DND-41 (cell line): Measurements from ENCODE around the gene HLA-E.
A peak's percentile ranks its signal among the peaks of the same experiment; 100 is the strongest.
"Not testable (repeated sequence)": the region's sequence is repeated elsewhere in the genome, so short reads cannot be mapped to it uniquely, and the experiment has no call there.

Experiments
- ATAC-seq: fragments of 200-7000 bp; cut with Tn5 transposase; 3 replicates; pipeline ENCODE4 v1.9.1; 2021; ENCODE audit warnings: low read depth; ENCODE audit not compliant: insufficient read depth
- DNase-seq: peaks from one replicate; pipeline ENCODE4 v3.0.0-alpha.2; 2020
- H2AFZ ChIP-seq: 2 replicates; pipeline ENCODE4 v1.6.0; 2012; ENCODE audit warnings: low read depth, low read length
- H3K27ac ChIP-seq: 2 replicates; pipeline ENCODE4 v1.5.1; 2012; ENCODE audit warnings: low read length, inconsistent platforms
- H3K27me3 ChIP-seq: fragments of 200-600 bp; sonication (generic); 2 replicates; pipeline ENCODE4 v1.6.0; 2012; ENCODE audit warnings: low read length, mild to moderate bottlenecking, inconsistent platforms; ENCODE audit not compliant: insufficient read depth, poor library complexity
- H3K36me3 ChIP-seq: 2 replicates; pipeline ENCODE4 v1.5.1; 2012; ENCODE audit warnings: low read length, inconsistent platforms; ENCODE audit not compliant: insufficient read depth
- H3K4me1 ChIP-seq: 2 replicates; pipeline ENCODE4 v1.5.1; 2012; ENCODE audit warnings: mild to moderate bottlenecking, low read length; ENCODE audit not compliant: insufficient read depth
- H3K4me2 ChIP-seq: 2 replicates; pipeline ENCODE4 v1.6.0; 2012; ENCODE audit warnings: mild to moderate bottlenecking, moderate library complexity, low read length, inconsistent platforms; ENCODE audit not compliant: insufficient read depth
- H3K4me3 ChIP-seq, 2 experiments: fragments of 200-600 bp in 1 of 2; shearing (Covaris generic) in 1 of 2; 2 replicates each; pipeline ENCODE4 v1.5.1; 2012 to 2016; ENCODE audit warnings: inconsistent platforms in 2 of 2, low read length in 2 of 2, mild to moderate bottlenecking in 2 of 2, low read depth in 1 of 2, moderate library complexity in 1 of 2
- H3K79me2 ChIP-seq: 2 replicates; pipeline ENCODE4 v1.6.0; 2012; ENCODE audit warnings: low read length, inconsistent platforms; ENCODE audit not compliant: insufficient read depth
- H3K9ac ChIP-seq: 2 replicates; pipeline ENCODE4 v1.6.0; 2012; ENCODE audit warnings: low read depth, mild to moderate bottlenecking, inconsistent platforms, low read length, moderate library complexity
- H3K9me3 ChIP-seq: 2 replicates; pipeline ENCODE4 v1.5.1; 2012; ENCODE audit warnings: low read length, moderate library complexity, mild to moderate bottlenecking, inconsistent platforms; ENCODE audit not compliant: insufficient read depth, severe bottlenecking
- H4K20me1 ChIP-seq: 2 replicates; pipeline ENCODE4 v1.6.0; 2012; ENCODE audit warnings: low read length; ENCODE audit not compliant: insufficient read depth
- EZH2 ChIP-seq: IDR thresholded peaks from 3 replicates; pipeline ENCODE4 v1.6.1; 2012; ENCODE audit warnings: borderline replicate concordance, low read depth, mild to moderate bottlenecking, moderate library complexity, low read length, inconsistent platforms; ENCODE audit not compliant: severe bottlenecking
- TF ChIP-seq, protein P1 (sequence below): IDR thresholded peaks from 2 replicates; pipeline ENCODE4 v1.5.1; 2012; ENCODE audit warnings: borderline replicate concordance, low read length, moderate library complexity, mild to moderate bottlenecking; ENCODE audit not compliant: poor library complexity, severe bottlenecking; ENCODE audit errors: extremely low read depth

HLA-E gene

DNA sequence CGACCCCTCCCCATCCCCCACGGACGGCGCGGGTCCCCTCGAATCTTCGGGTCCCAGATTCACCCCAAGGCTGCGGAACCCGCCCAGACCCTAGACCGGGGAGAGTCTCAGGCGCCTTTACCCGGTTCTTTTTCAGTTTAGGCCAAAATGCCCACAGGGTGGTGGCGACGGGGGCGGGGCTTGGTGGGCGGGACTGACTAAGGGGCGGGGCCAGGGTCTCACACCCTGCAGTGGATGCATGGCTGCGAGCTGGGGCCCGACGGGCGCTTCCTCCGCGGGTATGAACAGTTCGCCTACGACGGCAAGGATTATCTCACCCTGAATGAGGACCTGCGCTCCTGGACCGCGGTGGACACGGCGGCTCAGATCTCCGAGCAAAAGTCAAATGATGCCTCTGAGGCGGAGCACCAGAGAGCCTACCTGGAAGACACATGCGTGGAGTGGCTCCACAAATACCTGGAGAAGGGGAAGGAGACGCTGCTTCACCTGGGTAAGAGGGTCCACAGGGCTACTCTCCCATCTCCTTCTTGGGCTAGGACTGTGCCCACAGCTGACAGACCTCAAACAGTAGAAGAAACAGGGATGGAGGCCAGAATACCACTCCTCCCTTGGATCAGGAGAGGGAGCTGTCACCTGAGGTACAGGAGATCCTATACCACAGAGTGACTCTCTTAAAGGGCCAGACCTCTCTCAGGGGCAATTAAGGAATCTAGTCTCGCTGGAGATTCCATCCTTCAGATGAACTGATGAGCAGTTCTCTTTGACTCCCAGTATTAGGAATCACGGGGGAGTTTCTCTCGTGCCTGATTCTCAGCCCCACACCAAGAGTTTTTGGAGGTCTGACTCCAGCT lies 942 bp downstream of the HLA-E start:
- Histone ChIP-seq H3K9me3 (no peaks in the 10 kb centered on the region), H3K36me3 (peaks cover 36% of the 10 kb centered on the region), H3K27me3 (no peaks in the 10 kb centered on the region), H3K9ac (peak overlapping the region; percentile 85), H3K79me2 (peaks cover 23% of the 10 kb centered on the region), H3K4me1 (peaks cover 25% of the 10 kb centered on the region), H2AFZ (peak overlapping the region; percentile 67), H3K4me2 (peak overlapping the region; percentile 88), H3K27ac (peak overlapping the region; percentile 89), H4K20me1 (peaks cover 25% of the 10 kb centered on the region), H3K4me3 (peak overlapping the region; percentile 78 to 91; a peak in 3 of 4 replicates)
- ATAC-seq (peak; percentile 64), DNase-seq (peak; percentile 79)
- TF ChIP-seq, protein P1, sequence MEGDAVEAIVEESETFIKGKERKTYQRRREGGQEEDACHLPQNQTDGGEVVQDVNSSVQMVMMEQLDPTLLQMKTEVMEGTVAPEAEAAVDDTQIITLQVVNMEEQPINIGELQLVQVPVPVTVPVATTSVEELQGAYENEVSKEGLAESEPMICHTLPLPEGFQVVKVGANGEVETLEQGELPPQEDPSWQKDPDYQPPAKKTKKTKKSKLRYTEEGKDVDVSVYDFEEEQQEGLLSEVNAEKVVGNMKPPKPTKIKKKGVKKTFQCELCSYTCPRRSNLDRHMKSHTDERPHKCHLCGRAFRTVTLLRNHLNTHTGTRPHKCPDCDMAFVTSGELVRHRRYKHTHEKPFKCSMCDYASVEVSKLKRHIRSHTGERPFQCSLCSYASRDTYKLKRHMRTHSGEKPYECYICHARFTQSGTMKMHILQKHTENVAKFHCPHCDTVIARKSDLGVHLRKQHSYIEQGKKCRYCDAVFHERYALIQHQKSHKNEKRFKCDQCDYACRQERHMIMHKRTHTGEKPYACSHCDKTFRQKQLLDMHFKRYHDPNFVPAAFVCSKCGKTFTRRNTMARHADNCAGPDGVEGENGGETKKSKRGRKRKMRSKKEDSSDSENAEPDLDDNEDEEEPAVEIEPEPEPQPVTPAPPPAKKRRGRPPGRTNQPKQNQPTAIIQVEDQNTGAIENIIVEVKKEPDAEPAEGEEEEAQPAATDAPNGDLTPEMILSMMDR = peak; percentile 12
- TF ChIP-seq EZH2 = no peak

DNA sequence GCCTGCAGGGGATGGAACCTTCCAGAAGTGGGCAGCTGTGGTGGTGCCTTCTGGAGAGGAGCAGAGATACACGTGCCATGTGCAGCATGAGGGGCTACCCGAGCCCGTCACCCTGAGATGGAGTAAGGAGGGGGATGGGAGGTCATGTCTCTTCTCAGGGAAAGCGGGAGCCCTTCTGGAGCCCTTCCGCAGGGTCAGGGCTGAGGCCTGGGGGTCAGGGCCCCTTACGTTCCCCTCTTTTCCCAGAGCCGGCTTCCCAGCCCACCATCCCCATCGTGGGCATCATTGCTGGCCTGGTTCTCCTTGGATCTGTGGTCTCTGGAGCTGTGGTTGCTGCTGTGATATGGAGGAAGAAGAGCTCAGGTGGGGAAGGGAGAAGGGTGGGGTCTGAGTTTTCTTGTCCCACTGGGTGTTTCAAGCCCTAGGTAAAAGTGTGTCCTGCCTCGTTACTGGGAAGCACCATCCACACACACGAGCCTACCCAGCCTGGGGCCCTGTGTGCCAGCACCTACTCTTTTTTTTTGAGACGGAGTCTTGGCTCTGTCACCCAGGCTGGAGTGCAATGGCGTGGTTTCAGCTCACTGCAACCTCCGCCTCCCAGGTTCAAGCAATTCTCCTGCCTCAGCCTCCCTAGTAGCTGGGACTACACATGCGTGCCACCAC lies 2.1 kb downstream of the HLA-E start:
- 0 out of 2 replicates have a peak overlapping the region, but pooled peaks have one; percentile 85 for H3K9ac ChIP-seq
- H3K4me1 ChIP-seq = peaks cover 25% of the 10 kb centered on the region
- H3K27ac ChIP-seq, ATAC-seq, H3K9me3 ChIP-seq, H2AFZ ChIP-seq, H3K27me3 ChIP-seq: not testable (repeated sequence)
- peaks cover 36% of the 10 kb centered on the region for H3K36me3 ChIP-seq
- peaks cover 25% of the 10 kb centered on the region for H4K20me1 ChIP-seq
- peaks cover 23% of the 10 kb centered on the region for H3K79me2 ChIP-seq
- peak overlapping the region in 1 of 2 experiments; percentile 12; a peak in 1 of 4 replicates for H3K4me3 ChIP-seq
- peak overlapping the region; percentile 88 for H3K4me2 ChIP-seq
- DNase-seq = peak; percentile 3

DNA sequence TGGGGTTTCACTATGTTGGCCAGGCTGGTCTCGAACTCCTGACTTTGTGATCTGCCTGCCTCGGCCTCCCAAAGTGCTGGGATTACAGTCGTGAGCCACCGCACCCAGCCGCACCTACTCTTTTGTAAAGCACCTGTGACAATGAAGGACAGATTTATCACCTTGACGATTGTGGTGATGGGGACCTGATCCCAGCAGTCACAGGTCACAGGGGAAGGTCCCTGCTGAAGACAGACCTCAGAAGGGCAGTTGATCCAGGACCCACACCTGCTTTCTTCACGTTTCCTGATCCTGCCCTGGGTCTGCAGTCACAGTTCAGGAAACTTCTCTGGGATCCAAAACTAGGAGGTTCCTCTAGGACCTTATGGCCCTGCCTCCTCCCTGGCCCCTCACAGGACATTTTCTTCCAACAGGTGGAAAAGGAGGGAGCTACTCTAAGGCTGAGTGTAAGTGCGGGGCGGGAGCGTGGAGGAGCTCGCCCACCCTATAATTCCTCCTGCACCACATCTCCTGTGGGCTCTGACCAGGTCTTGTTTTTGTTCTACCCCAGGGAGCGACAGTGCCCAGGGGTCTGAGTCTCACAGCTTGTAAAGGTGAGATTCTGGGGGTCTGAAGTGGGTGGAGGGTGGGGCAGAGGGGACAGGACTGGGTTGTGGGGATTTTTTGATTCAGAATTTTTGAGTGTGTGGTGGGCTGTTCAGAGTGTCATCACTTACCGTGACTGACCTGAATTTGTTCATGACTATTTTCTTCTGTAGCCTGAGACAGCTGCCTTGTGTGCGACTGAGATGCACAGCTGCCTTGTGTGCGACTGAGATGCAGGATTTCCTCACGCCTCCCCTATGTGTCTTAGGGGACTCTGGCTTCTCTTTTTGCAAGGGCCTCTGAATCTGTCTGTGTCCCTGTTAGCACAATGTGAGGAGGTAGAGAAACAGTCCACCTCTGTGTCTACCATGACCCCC lies 3.0 kb downstream of the HLA-E start:
- Histone ChIP-seq H3K4me2 (peak overlapping the region; percentile 3), H3K4me1 (peaks cover 25% of the 10 kb centered on the region), H2AFZ (no peak overlapping the region), H3K4me3 (no peak overlapping the region), H4K20me1 (peaks cover 25% of the 10 kb centered on the region), H3K79me2 (peaks cover 23% of the 10 kb centered on the region), H3K27me3 (no peaks in the 10 kb centered on the region), H3K36me3 (peaks cover 36% of the 10 kb centered on the region), H3K9ac (no peak overlapping the region), H3K27ac (no peak overlapping the region), H3K9me3 (no peaks in the 10 kb centered on the region)
- no peak for DNase-seq
- no peak for TF ChIP-seq EZH2
- TF ChIP-seq, protein P1 = no peak
- no peak for ATAC-seq
